Measurements from ENCODE around the gene EFHD1. TPM values are rescaled to one million over a fixed set of nuclear protein-coding genes. Genes with fewer than 3 reads are reported as not detected.
"Not testable (repeated sequence)": the region's sequence is repeated elsewhere in the genome, so short reads cannot be mapped to it uniquely, and the experiment has no call there.

Gene EFHD1
- total RNA-seq, 3 donors from 2014 or later = 0.16 to 0.69 (median 0.35) TPM

GRCh38 chr2:232714969-232715368 is 81.6 kb downstream of the EFHD1 start:
- DNase-seq (no peak), ATAC-seq (no peak)
- no peaks in the 10 kb centered on the region for H3K9me3 Mint-ChIP-seq
- H3K27me3 Mint-ChIP-seq (ENCODE audit: low read depth) = no peaks in the 10 kb centered on the region
- no peak overlapping the region for H3K4me3 Mint-ChIP-seq
- peaks cover 47% of the 10 kb centered on the region for H3K36me3 Mint-ChIP-seq (ENCODE audit: insufficient read depth)
- H3K4me1 Mint-ChIP-seq (ENCODE audit: low read depth) = peaks cover 32% of the 10 kb centered on the region

GRCh38 chr2:232720056-232720455 is 86.7 kb downstream of the EFHD1 start:
- not testable (repeated sequence) for H3K4me3 Mint-ChIP-seq; H3K27me3 Mint-ChIP-seq (ENCODE audit: low read depth); H3K9me3 Mint-ChIP-seq; ATAC-seq; DNase-seq
- H3K4me1 Mint-ChIP-seq (ENCODE audit: low read depth) = peaks cover 42% of the 10 kb centered on the region
- peaks cover 56% of the 10 kb centered on the region for H3K36me3 Mint-ChIP-seq (ENCODE audit: insufficient read depth)

- DNase-seq = no peak
- Mint-ChIP-seq H3K4me1 (ENCODE audit: low read depth) (peaks cover 35% of the 10 kb centered on the region), H3K4me3 (no peak overlapping the region), H3K27me3 (ENCODE audit: low read depth) (no peaks in the 10 kb centered on the region), H3K36me3 (ENCODE audit: insufficient read depth) (peaks cover 57% of the 10 kb centered on the region), H3K9me3 (no peaks in the 10 kb centered on the region)
- no peak for ATAC-seq
Observed at GRCh38 chr2:232721261-232721660, 87.9 kb downstream of the EFHD1 start.

GRCh38 chr2:232721882-232722281 is 88.5 kb downstream of the EFHD1 start:
- Mint-ChIP-seq H3K36me3 (ENCODE audit: insufficient read depth) (peaks cover 54% of the 10 kb centered on the region), H3K27me3 (ENCODE audit: low read depth) (no peaks in the 10 kb centered on the region), H3K9me3 (no peaks in the 10 kb centered on the region), H3K4me1 (ENCODE audit: low read depth) (peaks cover 33% of the 10 kb centered on the region), H3K4me3 (no peak overlapping the region)
- ATAC-seq (no peak), DNase-seq (no peak)

GRCh38 chr2:232723027-232723426 is 89.6 kb downstream of the EFHD1 start:
- peaks cover 55% of the 10 kb centered on the region for H3K36me3 Mint-ChIP-seq (ENCODE audit: insufficient read depth)
- peaks cover 35% of the 10 kb centered on the region for H3K4me1 Mint-ChIP-seq (ENCODE audit: low read depth)
- H3K27me3 Mint-ChIP-seq (ENCODE audit: low read depth) = no peaks in the 10 kb centered on the region
- DNase-seq (no peak), ATAC-seq (no peak)
- H3K9me3 Mint-ChIP-seq = no peaks in the 10 kb centered on the region
- no peak overlapping the region for H3K4me3 Mint-ChIP-seq

GRCh38 chr2:232728785-232729184 is 95.4 kb downstream of the EFHD1 start:
- Mint-ChIP-seq H3K4me3 (no peak overlapping the region), H3K9me3 (no peaks in the 10 kb centered on the region), H3K36me3 (ENCODE audit: insufficient read depth) (peaks cover 43% of the 10 kb centered on the region), H3K4me1 (ENCODE audit: low read depth) (peaks cover 12% of the 10 kb centered on the region), H3K27me3 (ENCODE audit: low read depth) (no peaks in the 10 kb centered on the region)
- DNase-seq = no peak
- ATAC-seq = no peak

GRCh38 chr2:232731470-232731869 is 98.1 kb downstream of the EFHD1 start:
- Mint-ChIP-seq H3K27me3 (ENCODE audit: low read depth) (no peaks in the 10 kb centered on the region), H3K4me1 (ENCODE audit: low read depth) (peaks cover 10% of the 10 kb centered on the region), H3K9me3 (no peaks in the 10 kb centered on the region), H3K36me3 (ENCODE audit: insufficient read depth) (peaks cover 40% of the 10 kb centered on the region), H3K4me3 (no peak overlapping the region)
- DNase-seq = no peak
- ATAC-seq = no peak

Other genes starting within 250 kb of the EFHD1 start
- gene ALPG, start 226.8 kb upstream of the EFHD1 start, total RNA-seq = not detected
- not detected for gene ALPI, start 177.5 kb upstream of the EFHD1 start, total RNA-seq
- under 1 TPM; 0.16 to 0.20 (median 0.19) TPM for gene ECEL1, start 145.8 kb upstream of the EFHD1 start, total RNA-seq
- gene PRSS56, start 113.2 kb upstream of the EFHD1 start, total RNA-seq = not detected
- gene CHRND, start 107.4 kb upstream of the EFHD1 start, total RNA-seq = not detected
- not detected for gene CHRNG, start 93.9 kb upstream of the EFHD1 start, total RNA-seq
- gene TIGD1, start 83.0 kb upstream of the EFHD1 start, total RNA-seq = 10 to 100 TPM; 10.5 to 11.7 (median 11.5) TPM
- 10 to 100 TPM; 67.8 to 77.2 (median 76.9) TPM for gene EIF4E2, start 82.9 kb upstream of the EFHD1 start, total RNA-seq
- gene GIGYF2, start 63.7 kb downstream of the EFHD1 start, total RNA-seq = 10 to 100 TPM; 44.1 to 53.7 (median 47.4) TPM
- not detected for gene KCNJ13, start 143.0 kb downstream of the EFHD1 start, total RNA-seq
- gene SNORC, start 236.7 kb downstream of the EFHD1 start, total RNA-seq = 1 to 10 TPM; 1.2 to 1.7 (median 1.4) TPM